GM12801 (cell line): ENCODE data around the gene TSPAN15.

Experiments
- TF ChIP-seq, protein P1 (sequence below): IDR thresholded peaks from one replicate; pipeline ENCODE4 v1.5.1; 2011; ENCODE audit warnings: control low read depth; ENCODE audit not compliant: insufficient read length; ENCODE audit errors: extremely low read depth

The TSPAN15 gene

GRCh38 chr10:69486922-69487730 is 35.9 kb downstream of the TSPAN15 start:
- TF ChIP-seq, protein P1, sequence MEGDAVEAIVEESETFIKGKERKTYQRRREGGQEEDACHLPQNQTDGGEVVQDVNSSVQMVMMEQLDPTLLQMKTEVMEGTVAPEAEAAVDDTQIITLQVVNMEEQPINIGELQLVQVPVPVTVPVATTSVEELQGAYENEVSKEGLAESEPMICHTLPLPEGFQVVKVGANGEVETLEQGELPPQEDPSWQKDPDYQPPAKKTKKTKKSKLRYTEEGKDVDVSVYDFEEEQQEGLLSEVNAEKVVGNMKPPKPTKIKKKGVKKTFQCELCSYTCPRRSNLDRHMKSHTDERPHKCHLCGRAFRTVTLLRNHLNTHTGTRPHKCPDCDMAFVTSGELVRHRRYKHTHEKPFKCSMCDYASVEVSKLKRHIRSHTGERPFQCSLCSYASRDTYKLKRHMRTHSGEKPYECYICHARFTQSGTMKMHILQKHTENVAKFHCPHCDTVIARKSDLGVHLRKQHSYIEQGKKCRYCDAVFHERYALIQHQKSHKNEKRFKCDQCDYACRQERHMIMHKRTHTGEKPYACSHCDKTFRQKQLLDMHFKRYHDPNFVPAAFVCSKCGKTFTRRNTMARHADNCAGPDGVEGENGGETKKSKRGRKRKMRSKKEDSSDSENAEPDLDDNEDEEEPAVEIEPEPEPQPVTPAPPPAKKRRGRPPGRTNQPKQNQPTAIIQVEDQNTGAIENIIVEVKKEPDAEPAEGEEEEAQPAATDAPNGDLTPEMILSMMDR = no peak

DNA sequence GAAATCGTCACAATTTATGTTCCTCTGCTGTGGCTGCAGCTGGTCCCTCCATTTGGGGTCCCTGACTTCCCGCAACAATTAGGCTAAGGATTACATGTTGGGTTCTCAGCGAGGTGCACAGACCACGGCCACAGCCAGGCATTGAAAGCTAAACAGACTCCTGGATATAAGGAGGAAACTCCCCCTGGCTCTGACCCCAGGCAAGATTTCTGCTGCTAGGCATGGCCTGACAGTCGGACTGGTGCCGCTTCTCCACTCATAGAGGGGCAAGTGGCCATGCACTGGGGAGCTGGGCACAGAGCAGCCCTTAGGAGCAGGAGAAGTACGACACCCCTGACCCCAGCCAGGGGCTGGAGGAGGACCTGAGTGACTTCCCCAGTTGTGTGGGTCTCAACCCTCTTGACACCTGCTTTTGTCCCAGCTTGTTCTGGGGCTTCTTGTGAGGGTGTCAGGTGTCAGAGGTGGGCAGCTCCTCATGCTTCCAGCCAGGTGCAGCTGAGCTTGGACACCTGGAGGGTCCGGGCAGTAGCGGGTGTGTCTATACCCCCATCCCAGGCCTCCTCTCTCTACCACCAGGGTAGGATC is 38.3 kb downstream of the TSPAN15 start:
- TF ChIP-seq, protein P1 = no peak

DNA sequence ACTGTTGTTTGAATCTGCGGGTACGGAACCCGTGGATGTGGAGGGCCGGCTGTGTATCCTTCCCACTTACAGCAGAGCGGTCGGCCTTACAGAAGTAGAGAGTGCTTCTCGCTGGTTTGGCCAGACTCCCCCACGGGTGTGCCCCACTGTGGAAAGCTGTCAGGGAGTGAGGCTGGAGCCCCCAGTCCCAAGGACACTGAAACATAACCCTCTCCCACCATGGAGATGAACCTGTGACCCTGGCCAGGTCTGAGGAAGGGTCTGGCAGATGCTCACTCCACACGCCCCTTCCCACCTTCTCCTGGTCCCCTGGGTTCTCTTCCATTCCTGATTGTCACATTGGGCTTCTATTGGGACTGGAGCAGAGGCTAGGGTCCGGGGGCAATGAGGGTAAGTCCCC is 39.6 kb downstream of the TSPAN15 start:
- TF ChIP-seq, protein P1 = no peak

GRCh38 chr10:69491611-69492010 is 40.3 kb downstream of the TSPAN15 start:
- TF ChIP-seq, protein P1 = no peak

GRCh38 chr10:69492091-69492745 is 41.0 kb downstream of the TSPAN15 start:
- TF ChIP-seq, protein P1 = no peak

GRCh38 chr10:69492746-69493462 is 41.6 kb downstream of the TSPAN15 start:
- TF ChIP-seq, protein P1 = no peak
